GM21717 (cell line): ENCODE results near the gene MAGOH.
"Not testable (repeated sequence)": the region's sequence is repeated elsewhere in the genome, so short reads cannot be mapped to it uniquely, and the experiment has no call there.

Experiments used
- ATAC-seq: cut with Tn5 transposase; IDR thresholded peaks from one replicate; pipeline ENCODE4 v1.9.1; 2021; ENCODE audit warnings: mild to moderate bottlenecking, moderate library complexity; ENCODE audit not compliant: unreplicated experiment

Gene MAGOH

GRCh38 chr1:53238197-53239155 is at the start of gene MAGOH:
TSS of gene MAGOH (minus strand) at chr1:53238518. CDS start at chr1:53238448, 70 bp downstream.
- peak; percentile 95 for ATAC-seq

GRCh38 chr1:53286955-53287354 is 48.6 kb upstream of the MAGOH start:
- no peak for ATAC-seq

GRCh38 chr1:53285969-53286760 is 47.8 kb upstream of the MAGOH start:
- ATAC-seq: no peak

GRCh38 chr1:53285546-53285945 is 47.2 kb upstream of the MAGOH start:
- no peak for ATAC-seq

GRCh38 chr1:53284224-53285020 is 46.1 kb upstream of the MAGOH start:
- no peak for ATAC-seq

GRCh38 chr1:53283156-53283555 is 44.8 kb upstream of the MAGOH start:
- ATAC-seq: not testable (repeated sequence)

GRCh38 chr1:53281133-53281532 is 42.8 kb upstream of the MAGOH start:
- ATAC-seq: no peak

GRCh38 chr1:53280496-53280895 is 42.2 kb upstream of the MAGOH start:
- no peak for ATAC-seq

GRCh38 chr1:53279296-53280200 is 41.2 kb upstream of the MAGOH start:
- no peak for ATAC-seq

GRCh38 chr1:53278298-53278725 is 40.0 kb upstream of the MAGOH start:
- ATAC-seq: no peak

GRCh38 chr1:53277326-53277725 is 39.0 kb upstream of the MAGOH start:
- no peak for ATAC-seq

GRCh38 chr1:53276902-53277281 is 38.6 kb upstream of the MAGOH start:
- ATAC-seq: no peak

GRCh38 chr1:53276153-53276901 is 38.0 kb upstream of the MAGOH start:
- no peak for ATAC-seq

- no peak for ATAC-seq
Measured at GRCh38 chr1:53275566-53275965, 37.2 kb upstream of the MAGOH start.

- no peak for ATAC-seq
Measured at GRCh38 chr1:53274541-53275185, 36.3 kb upstream of the MAGOH start.

- ATAC-seq: no peak
Measured at GRCh38 chr1:53274026-53274425, 35.7 kb upstream of the MAGOH start.

- no peak for ATAC-seq
Measured at GRCh38 chr1:53273526-53273925, 35.2 kb upstream of the MAGOH start.

GRCh38 chr1:53272349-53272748 is 34.0 kb upstream of the MAGOH start:
- no peak for ATAC-seq
